Fibroblast of lung (primary cell): ENCODE measurements around the gene ACTG1. TPM values are rescaled to one million over a fixed set of nuclear protein-coding genes. Genes with fewer than 3 reads are reported as not detected.

ENCODE experiments used
- DNase-seq, 2 donors: peaks; one replicate each; pipeline versions ENCODE4 v3.0.0 to v3.0.0-alpha.2; 2010; ENCODE audit warnings: low read depth in 2 of 2
- H2AFZ ChIP-seq: 2 replicates; pipeline ENCODE4 v1.5.1; 2012; ENCODE audit warnings: low read length, control low read depth, inconsistent platforms
- H3K27ac ChIP-seq: 2 replicates; pipeline ENCODE4 v1.5.1; 2011; ENCODE audit warnings: low read length, control low read depth; ENCODE audit not compliant: insufficient read depth
- H3K27me3 ChIP-seq: 2 replicates; pipeline ENCODE4 v1.5.1; 2011; ENCODE audit warnings: mild to moderate bottlenecking, low read length; ENCODE audit not compliant: control insufficient read depth, insufficient read depth
- H3K36me3 ChIP-seq: 2 replicates; pipeline ENCODE4 v1.5.1; 2011; ENCODE audit warnings: low read length; ENCODE audit not compliant: control insufficient read depth, insufficient read depth
- H3K4me1 ChIP-seq: 2 replicates; pipeline ENCODE4 v1.5.1; 2011; ENCODE audit warnings: low read length; ENCODE audit not compliant: control insufficient read depth, insufficient read depth; ENCODE audit errors: extremely low read depth
- H3K4me2 ChIP-seq: 2 replicates; pipeline ENCODE4 v1.5.1; 2011; ENCODE audit warnings: low read length, control low read depth; ENCODE audit not compliant: insufficient read depth; ENCODE audit errors: extremely low read depth
- H3K4me3 ChIP-seq, 4 experiments: fragments of 200-600 bp in 1 of 4; sonication (generic) in 1 of 4; replicated peaks in 1 of 4; 2 replicates each; pipeline ENCODE4 v1.5.1; 2011 to 2016; ENCODE audit warnings: low read length in 4 of 4, low read depth in 3 of 4, mild to moderate bottlenecking in 3 of 4, control low read depth in 2 of 4, inconsistent platforms in 1 of 4, mixed read lengths in 1 of 4; ENCODE audit not compliant: insufficient read depth in 1 of 4; ENCODE audit errors: control extremely low read depth in 1 of 4
- H3K79me2 ChIP-seq: 2 replicates; pipeline ENCODE4 v1.5.1; 2012; ENCODE audit warnings: mild to moderate bottlenecking, low read length, inconsistent platforms; ENCODE audit not compliant: control insufficient read depth, insufficient read depth
- H3K9ac ChIP-seq: 2 replicates; pipeline ENCODE4 v1.5.1; 2011; ENCODE audit warnings: mild to moderate bottlenecking, low read length, control low read depth; ENCODE audit not compliant: insufficient read depth
- H3K9me3 ChIP-seq: 2 replicates; pipeline ENCODE4 v1.5.1; 2012; ENCODE audit warnings: low read depth, low read length; ENCODE audit not compliant: control insufficient read depth, insufficient read depth
- H4K20me1 ChIP-seq: 2 replicates; pipeline ENCODE4 v1.5.1; 2011; ENCODE audit warnings: low read length; ENCODE audit not compliant: control insufficient read depth, insufficient read depth; ENCODE audit errors: extremely low read depth
- CTCF ChIP-seq, 2 donors: IDR thresholded peaks in 1 of 2; conservative IDR thresholded peaks in 1 of 2; 1 replicate in 1 of 2; 2 replicates in 1 of 2; pipeline ENCODE4 v1.5.1; 2011 to 2012; ENCODE audit warnings: low read length in 2 of 2, control low read depth in 1 of 2, inconsistent platforms in 1 of 2, low read depth in 1 of 2, mild to moderate bottlenecking in 1 of 2
- EZH2 ChIP-seq: IDR thresholded peaks from 2 replicates; pipeline ENCODE4 v1.5.1; 2012; ENCODE audit warnings: low read length, control low read depth, mild to moderate bottlenecking; ENCODE audit errors: missing control alignments
- polyA plus RNA-seq, 2 donors: library from polyadenylated mRNA; depleted of rRNA in 1 of 2; stranded (reverse) in 1 of 2; unstranded in 1 of 2; fragments of >200 nt; gene quantifications; 2 replicates each; pipeline ENCODE4 v1.2.1, GENCODE V29; 2011 to 2012; ENCODE audit warnings: missing spikeins in 1 of 2
- total RNA-seq: library from RNA; depleted of rRNA; stranded (reverse); fragments of >200 nt; gene quantifications from 2 replicates; pipeline ENCODE4 v1.2.1, GENCODE V29; 2014

The ACTG1 gene
- total and polyA plus RNA-seq, 2 donors (not counting 1 experiment from before 2014, with no cell fraction given), result 5,538 to 8,446 TPM

GRCh38 chr17:81556175-81556691 lies 43.6 kb upstream of the ACTG1 start:
- Histone ChIP-seq H3K27ac (no peak overlapping the region), H3K36me3 (peaks cover 23% of the 10 kb centered on the region), H3K4me3 (no peak overlapping the region), H4K20me1 (no peaks in the 10 kb centered on the region), H3K79me2 (peaks cover 6% of the 10 kb centered on the region), H3K9ac (no peak overlapping the region), H3K27me3 (no peaks in the 10 kb centered on the region), H3K4me1 (peaks cover 29% of the 10 kb centered on the region), H3K9me3 (no peaks in the 10 kb centered on the region), H2AFZ (no peak overlapping the region), H3K4me2 (no peak overlapping the region)
- TF ChIP-seq CTCF (conservative IDR thresholded peaks at IDR 0.05 in 1 of 2, IDR thresholded peaks at IDR 0.05 in 1 of 2; ENCODE audit: low read depth in 1 of 2, low read length in 2 of 2), result no peak
- TF ChIP-seq EZH2, result no peak
- DNase-seq, result peak in 1 of 2 donors; percentile 51

- Histone ChIP-seq H3K36me3 (peaks cover 30% of the 10 kb centered on the region), H3K27ac (peak overlapping the region; percentile 87), H3K9ac (peak overlapping the region; percentile 32), H4K20me1 (no peaks in the 10 kb centered on the region), H3K27me3 (no peaks in the 10 kb centered on the region), H3K4me1 (peaks cover 28% of the 10 kb centered on the region), H3K79me2 (peaks cover 24% of the 10 kb centered on the region), H3K4me2 (peak overlapping the region; percentile 93), H3K4me3 (peak overlapping the region; percentile 85 to 95 (median 90)), H2AFZ (no peak overlapping the region), H3K9me3 (no peaks in the 10 kb centered on the region)
- peak; percentile 94 to 97 for DNase-seq
- TF ChIP-seq CTCF (conservative IDR thresholded peaks at IDR 0.05 in 1 of 2, IDR thresholded peaks at IDR 0.05 in 1 of 2; ENCODE audit: low read depth in 1 of 2, low read length in 2 of 2) (no peak), EZH2 (no peak)
These were observed 41.1 kb upstream of the ACTG1 start for GRCh38 chr17:81553616-81554181.

- TF ChIP-seq CTCF (conservative IDR thresholded peaks at IDR 0.05 in 1 of 2, IDR thresholded peaks at IDR 0.05 in 1 of 2; ENCODE audit: low read depth in 1 of 2, low read length in 2 of 2), result peak in 1 of 2 donors; percentile 13
- no peak for TF ChIP-seq EZH2
- no peaks in the 10 kb centered on the region for H3K27me3 ChIP-seq
- H3K79me2 ChIP-seq, result peaks cover 24% of the 10 kb centered on the region
- H3K9ac ChIP-seq, result peak overlapping the region; percentile 77
- peaks cover 28% of the 10 kb centered on the region for H3K4me1 ChIP-seq
- no peaks in the 10 kb centered on the region for H3K9me3 ChIP-seq
- H2AFZ ChIP-seq, result no peak overlapping the region
- peak overlapping the region; percentile 87 for H3K27ac ChIP-seq
- peak; percentile 73 to 80 for DNase-seq
- H3K4me2 ChIP-seq, result peak overlapping the region; percentile 93
- H3K4me3 ChIP-seq, result peak overlapping the region; percentile 85 to 95 (median 90)
- H3K36me3 ChIP-seq, result peaks cover 29% of the 10 kb centered on the region
- H4K20me1 ChIP-seq, result no peaks in the 10 kb centered on the region
These were observed 40.5 kb upstream of the ACTG1 start for GRCh38 chr17:81553018-81553615.
